GM12873 (cell line): ENCODE data around the gene MBP.

Source experiments
- TF ChIP-seq, protein P1 (sequence below): IDR thresholded peaks from 2 replicates; pipeline ENCODE4 v1.5.1; 2012; ENCODE audit warnings: low read depth, mild to moderate bottlenecking, moderate library complexity, low read length, control low read depth; ENCODE audit not compliant: insufficient read depth; ENCODE audit errors: missing control alignments

Gene MBP

GRCh38 chr18:77131652-77132368, 773 bp downstream of the MBP start:
- TF ChIP-seq, protein P1, sequence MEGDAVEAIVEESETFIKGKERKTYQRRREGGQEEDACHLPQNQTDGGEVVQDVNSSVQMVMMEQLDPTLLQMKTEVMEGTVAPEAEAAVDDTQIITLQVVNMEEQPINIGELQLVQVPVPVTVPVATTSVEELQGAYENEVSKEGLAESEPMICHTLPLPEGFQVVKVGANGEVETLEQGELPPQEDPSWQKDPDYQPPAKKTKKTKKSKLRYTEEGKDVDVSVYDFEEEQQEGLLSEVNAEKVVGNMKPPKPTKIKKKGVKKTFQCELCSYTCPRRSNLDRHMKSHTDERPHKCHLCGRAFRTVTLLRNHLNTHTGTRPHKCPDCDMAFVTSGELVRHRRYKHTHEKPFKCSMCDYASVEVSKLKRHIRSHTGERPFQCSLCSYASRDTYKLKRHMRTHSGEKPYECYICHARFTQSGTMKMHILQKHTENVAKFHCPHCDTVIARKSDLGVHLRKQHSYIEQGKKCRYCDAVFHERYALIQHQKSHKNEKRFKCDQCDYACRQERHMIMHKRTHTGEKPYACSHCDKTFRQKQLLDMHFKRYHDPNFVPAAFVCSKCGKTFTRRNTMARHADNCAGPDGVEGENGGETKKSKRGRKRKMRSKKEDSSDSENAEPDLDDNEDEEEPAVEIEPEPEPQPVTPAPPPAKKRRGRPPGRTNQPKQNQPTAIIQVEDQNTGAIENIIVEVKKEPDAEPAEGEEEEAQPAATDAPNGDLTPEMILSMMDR, result no peak

DNA sequence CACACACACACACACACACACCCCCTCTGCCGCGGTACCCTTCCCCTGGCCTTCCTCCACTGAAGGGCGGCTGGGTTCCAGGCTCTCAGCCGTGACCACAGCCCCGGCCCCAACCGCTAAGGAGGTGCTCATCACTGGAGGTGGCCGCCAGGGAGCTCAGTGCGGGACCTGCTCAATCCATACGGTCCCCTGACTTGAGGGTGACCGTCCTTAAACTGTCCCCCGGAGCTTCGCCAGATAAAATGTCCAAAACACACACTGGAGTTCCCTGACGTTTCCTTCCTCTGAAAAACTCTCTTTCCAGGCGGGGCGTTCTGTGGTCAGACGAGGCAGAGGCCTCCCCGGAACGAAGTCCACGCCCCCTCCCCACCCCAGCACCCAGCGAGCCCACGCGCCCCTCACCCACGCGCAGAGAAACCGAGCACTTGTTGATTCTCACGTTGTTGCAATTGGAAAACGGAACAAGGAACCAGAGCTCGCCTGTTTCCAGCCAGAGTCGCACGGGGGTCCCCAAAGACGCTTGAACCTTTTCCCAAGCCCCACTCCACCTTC, 1.4 kb downstream of the MBP start:
- TF ChIP-seq, protein P1, result no peak

DNA sequence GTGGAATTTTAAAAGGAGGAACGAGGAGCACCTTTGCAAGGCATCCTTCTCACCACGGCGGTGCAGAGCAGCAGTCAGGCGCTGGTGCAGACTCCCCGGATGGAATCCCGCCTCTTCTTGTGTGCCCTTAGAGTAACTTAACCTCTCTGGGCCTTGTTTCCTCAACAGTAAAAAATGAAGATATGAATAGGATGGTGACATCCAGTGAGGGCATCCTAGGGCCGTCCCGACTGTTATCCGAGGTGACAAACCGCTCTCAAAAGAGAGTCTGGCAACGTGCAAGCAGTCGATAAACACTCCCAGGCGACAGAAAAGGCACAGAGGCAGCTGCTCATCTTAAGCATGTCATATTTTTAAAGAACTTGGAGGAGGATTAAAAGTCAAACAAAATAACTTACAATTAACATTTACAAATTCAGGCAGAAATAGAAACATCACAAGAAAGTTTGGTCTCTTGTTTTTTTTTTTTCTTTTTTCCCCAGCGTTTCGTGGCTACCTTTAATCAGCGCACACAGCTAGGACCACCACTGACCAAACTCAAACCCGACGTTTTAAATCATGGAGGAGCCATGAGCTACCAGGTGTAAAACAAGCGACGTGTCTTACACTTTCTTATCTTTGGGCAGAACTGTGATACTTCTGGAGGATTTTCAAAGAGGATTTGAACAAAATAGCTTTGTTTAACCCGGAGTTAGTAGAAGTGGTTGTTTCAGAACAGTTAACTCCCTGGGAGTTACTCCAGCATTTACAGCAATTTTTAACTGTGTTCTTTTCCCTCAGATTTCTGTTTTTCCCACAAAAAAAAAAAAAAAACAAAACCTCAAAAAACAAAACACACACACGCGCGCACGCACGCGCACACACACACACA, 2.1 kb downstream of the MBP start:
- TF ChIP-seq, protein P1, result no peak

DNA sequence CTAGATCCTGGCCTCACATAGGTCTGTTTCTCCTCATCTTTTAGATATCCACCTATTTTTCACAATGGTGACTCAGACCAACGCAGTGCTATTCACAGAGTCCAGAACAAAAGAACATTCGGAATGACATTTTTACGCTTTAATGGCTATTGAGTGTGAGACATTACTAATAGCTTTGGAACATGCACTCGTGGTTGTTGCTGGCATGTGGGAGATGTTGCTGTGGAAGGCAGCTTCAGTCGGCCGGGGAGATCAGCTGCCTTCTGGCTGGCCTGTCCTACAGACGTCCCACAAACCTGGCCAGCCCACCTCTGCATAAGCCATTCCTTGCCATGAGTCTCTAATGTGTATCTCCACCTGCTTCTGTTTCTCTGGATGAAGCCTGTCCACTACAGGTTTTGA, 3.4 kb downstream of the MBP start:
- TF ChIP-seq, protein P1, result no peak

GRCh38 chr18:77127769-77128671, 4.6 kb downstream of the MBP start:
- TF ChIP-seq, protein P1, result no peak

DNA sequence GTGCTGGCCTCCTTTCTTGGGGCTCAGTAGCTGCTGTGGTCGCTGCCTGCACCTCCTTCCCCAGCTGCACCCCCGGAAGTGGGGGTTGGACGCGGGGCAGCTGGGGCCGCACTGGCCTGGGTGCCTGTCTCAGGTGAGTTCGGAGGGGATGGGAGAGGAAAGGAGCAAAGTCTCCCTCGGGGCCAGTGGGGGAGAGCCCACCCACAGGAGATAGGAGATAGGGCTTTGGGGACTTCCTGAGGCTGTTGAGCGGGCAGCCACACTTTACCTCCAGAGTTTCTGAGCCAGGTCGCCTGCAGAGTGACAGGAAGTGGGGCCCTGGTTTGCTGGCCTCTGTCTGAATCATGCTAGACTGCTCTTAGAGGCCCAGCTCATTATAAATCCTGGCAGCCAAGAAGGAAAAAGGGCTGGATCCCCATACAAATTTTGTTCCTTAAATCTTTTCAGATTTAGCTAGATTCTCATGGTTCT, 8.1 kb downstream of the MBP start:
- TF ChIP-seq, protein P1, result no peak
